Subcutaneous adipose tissue (tissue), 4 donors: ENCODE results near the gene SERPINB6. TPM values are rescaled to one million over a fixed set of nuclear protein-coding genes. Genes with fewer than 3 reads are reported as not detected.

ENCODE experiments used
- total RNA-seq, 4 donors: library from RNA; depleted of rRNA; stranded (reverse); fragments of >200 nt; gene quantifications; one replicate each; pipeline ENCODE4 v1.1.0, GENCODE V29; 2016
- TF ChIP-seq, protein P1 (sequence below): fragments of 450-650 bp; IDR thresholded peaks from one replicate; pipeline ENCODE4 v1.5.1; 2016; ENCODE audit warnings: low read depth, mild to moderate bottlenecking, control low read depth, antibody characterized with exemption, moderate library complexity

The SERPINB6 gene
- total RNA-seq, 4 donors from 2014 or later, result 111 to 243 (median 166) TPM

DNA sequence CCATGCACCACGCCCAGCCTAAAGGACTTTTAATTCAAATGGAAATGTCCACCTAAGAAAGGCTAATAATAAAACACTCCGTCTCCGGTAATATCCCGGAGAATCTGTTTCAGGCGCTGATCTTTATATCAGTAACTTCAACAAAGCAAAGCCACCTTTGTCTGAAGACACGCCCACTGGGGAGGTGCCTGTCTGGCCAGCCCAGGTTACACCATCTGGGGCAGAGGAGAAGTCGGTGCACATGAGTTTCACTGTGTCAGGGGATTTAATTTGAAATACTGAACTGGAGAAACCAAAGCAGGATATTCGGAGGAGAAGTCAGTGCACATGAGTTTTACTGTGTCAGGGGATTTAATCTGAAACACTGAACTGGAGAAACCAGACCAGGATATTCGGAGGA lies 9.4 kb downstream of the SERPINB6 start:
- TF ChIP-seq, protein P1, sequence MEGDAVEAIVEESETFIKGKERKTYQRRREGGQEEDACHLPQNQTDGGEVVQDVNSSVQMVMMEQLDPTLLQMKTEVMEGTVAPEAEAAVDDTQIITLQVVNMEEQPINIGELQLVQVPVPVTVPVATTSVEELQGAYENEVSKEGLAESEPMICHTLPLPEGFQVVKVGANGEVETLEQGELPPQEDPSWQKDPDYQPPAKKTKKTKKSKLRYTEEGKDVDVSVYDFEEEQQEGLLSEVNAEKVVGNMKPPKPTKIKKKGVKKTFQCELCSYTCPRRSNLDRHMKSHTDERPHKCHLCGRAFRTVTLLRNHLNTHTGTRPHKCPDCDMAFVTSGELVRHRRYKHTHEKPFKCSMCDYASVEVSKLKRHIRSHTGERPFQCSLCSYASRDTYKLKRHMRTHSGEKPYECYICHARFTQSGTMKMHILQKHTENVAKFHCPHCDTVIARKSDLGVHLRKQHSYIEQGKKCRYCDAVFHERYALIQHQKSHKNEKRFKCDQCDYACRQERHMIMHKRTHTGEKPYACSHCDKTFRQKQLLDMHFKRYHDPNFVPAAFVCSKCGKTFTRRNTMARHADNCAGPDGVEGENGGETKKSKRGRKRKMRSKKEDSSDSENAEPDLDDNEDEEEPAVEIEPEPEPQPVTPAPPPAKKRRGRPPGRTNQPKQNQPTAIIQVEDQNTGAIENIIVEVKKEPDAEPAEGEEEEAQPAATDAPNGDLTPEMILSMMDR, result no peak

DNA sequence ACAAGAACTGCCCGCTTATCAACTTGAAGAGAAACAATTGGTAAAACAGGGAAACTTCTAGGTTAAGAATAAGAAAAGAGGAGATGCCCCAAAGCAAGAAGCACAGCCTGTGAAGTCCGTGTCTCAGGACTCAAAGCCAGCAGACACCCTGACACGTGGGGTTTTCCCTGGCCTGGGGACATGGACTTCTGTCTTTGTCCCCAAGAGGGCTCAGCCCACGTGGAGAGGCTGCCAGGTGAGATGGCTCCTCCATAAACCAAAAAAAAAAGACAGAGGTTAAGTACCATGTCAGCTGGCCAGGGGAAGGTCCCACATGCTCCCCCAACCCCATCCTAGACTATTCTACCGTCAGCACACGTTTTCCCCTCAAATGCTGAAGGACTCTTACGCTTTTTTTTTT lies 9.9 kb downstream of the SERPINB6 start:
- TF ChIP-seq, protein P1, result no peak

DNA sequence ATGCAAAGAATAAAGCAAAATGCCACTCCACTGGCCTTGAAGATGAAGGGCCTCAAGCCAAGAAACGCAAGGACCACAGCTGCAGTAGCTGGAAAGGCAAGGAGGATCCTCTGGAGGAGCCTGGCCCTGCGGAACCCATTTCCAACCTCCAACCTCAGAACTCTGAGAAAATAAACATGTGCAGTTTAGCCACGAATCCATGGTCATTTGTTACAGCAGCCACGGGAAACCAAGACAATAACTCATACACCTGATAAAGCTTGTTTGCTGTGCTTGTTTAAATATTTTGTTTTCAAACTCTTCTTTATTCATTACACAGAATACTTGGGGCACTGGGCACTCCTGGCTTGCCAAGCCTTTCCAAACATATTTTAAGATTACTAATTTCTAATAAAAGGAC lies 10.4 kb downstream of the SERPINB6 start:
- TF ChIP-seq, protein P1, result no peak

DNA sequence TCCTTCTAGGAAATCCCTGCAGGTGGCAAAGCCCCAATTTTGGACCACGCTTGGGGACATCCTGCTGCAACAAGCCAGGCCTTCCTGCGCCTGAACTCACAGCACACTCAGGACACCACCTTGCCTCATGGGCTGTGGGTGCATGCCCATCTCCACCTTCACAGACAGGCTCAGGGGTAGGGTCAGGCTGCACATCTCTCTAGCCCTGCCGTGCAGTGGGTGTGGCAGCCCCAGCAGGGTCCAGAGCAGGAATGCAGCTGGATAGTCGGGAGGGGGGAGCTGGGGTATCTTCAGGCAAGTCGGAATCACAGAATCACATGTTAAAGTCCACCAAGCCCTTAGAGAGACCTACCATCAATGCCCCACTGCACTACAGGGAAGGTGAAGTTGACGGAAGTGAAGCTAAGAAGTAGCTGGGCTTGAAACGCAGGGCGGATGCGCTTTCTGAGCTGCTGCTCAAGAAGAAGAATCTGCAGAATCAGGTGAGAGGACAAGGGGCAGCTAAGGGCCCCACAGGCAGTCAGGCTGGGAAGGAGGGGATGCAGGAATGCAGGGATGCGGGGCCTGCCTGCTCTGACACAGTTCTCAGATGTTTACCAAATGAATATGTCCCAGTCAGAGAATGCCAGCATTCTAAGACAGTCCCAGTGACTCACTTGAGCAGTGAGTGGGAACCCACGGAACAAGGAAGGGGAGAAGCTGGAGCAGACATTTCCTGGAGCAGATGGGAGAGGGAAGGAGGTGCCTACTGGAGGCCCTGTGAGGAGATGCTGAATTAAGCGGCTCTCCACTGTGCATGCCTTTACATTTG lies 11.3 kb downstream of the SERPINB6 start:
- TF ChIP-seq, protein P1, result no peak

DNA sequence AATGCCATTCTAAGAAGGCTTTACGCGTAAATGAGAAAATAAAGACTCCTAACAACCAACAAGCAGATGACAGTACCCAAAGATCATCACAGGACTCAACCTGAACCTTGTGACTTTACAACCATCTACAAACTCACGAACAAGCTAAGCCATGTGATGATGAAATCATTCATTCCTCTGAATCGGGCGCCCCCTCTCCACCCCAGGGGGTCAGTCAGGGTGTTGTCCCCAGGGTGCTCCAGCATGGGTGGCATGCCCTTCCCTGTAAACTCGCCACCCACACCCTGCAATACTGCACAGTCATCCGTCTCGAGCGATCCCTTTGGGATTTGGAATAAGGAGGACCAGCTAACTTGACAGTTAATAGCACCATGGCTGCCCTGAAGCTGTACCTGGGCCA lies 12.6 kb downstream of the SERPINB6 start:
- TF ChIP-seq, protein P1, result no peak

DNA sequence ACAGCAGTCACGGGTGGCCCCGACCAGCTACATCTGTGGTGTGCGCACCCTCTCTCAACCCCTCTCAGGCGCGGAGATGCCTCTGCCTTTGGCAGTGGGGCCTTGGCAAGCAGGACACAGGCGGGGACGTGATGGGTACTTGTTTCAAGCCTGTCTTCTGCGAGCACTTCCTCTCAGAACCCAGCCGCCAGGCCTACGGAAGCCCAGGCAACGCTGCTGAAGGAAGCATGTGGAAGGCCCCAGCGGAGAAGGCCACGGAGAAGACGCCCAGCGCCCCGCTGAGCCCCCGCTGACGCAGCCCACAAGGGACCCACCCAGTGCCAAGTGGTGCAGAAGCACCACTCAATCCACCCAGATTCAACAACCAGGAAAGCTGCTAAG lies 13.0 kb downstream of the SERPINB6 start:
- TF ChIP-seq, protein P1, result no peak

DNA sequence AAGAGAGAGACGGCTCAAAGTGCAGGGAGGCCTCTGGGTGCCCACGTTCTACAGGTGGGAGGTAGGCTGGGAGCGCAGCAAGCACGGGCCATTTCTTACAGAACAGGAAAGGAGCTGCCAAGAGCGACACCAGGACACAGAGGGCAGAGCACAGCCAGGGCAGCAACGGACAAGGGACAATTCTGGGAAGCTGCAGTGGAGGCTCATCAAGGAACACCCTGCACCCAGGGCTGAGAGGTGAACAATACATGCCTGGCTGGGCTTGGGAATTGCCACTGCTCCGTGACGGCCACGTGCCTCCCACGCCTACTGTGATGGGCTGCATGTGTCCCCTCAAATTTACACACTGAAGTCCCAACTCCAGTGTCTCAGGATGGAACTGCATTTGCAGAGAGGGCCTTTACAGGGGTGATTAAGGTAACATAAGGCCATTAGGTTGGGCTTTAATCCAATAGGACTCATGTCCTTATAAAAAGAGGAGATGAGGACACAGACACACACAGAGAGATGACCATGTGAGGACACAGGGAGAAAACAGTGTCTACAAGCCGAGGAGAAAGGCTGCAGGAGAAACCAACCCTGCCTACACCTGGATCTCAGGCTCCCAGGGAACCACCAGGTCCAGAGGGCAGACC lies 13.6 kb downstream of the SERPINB6 start:
- TF ChIP-seq, protein P1, result no peak
